Measurements from ENCODE around the gene NOL7. TPM values are rescaled to one million over a fixed set of nuclear protein-coding genes. Genes with fewer than 3 reads are reported as not detected.
A peak's percentile ranks its signal among the peaks of the same experiment; 100 is the strongest.

The NOL7 gene
- total RNA-seq, 2 experiments from 2014 or later: 56.6 to 70.9 TPM

- H3K4me3 Mint-ChIP-seq: no peak overlapping the region
- CTCF ChIA-PET: interaction anchor here (1.3 to 2.3 kb wide), 3 partner anchors 9 to 31 kb away, joined by 3 to 11 read pairs (median 8); partner anchors contain the start of genes NOL7 and SIRT5
- peaks cover 6% of the 10 kb centered on the region for H3K4me1 Mint-ChIP-seq
- peaks cover 15% of the 10 kb centered on the region for H3K36me3 Mint-ChIP-seq
- no peak for ATAC-seq
- no peak overlapping the region for H3K27ac Mint-ChIP-seq
- no peak for DNase-seq
- H3K27me3 Mint-ChIP-seq: no peaks in the 10 kb centered on the region
- no peaks in the 10 kb centered on the region for H3K9me3 Mint-ChIP-seq (ENCODE audit: low read depth)
Observed at GRCh38 chr6:13605634-13606033, 9.5 kb upstream of the NOL7 start.

- peak overlapping the region; percentile 84 for H3K27ac Mint-ChIP-seq
- no peak for DNase-seq
- H3K9me3 Mint-ChIP-seq (ENCODE audit: low read depth): no peaks in the 10 kb centered on the region
- peak overlapping the region; percentile 53 for H3K4me3 Mint-ChIP-seq
- H3K4me1 Mint-ChIP-seq: peaks cover 41% of the 10 kb centered on the region
- H3K36me3 Mint-ChIP-seq: peaks cover 9% of the 10 kb centered on the region
- no peak for ATAC-seq
- CTCF ChIA-PET: interaction anchor here (1.6 to 2.1 kb wide), 2 partner anchors 13 to 37 kb away, joined by 3 to 9 read pairs; no protein-coding TSS in a partner anchor
- H3K27me3 Mint-ChIP-seq: no peaks in the 10 kb centered on the region
Observed at GRCh38 chr6:13611715-13612114, 3.4 kb upstream of the NOL7 start.

GRCh38 chr6:13613029-13613594, 2.0 kb upstream of the NOL7 start:
- Mint-ChIP-seq H3K9me3 (ENCODE audit: low read depth) (no peaks in the 10 kb centered on the region), H3K4me1 (peaks cover 52% of the 10 kb centered on the region), H3K27me3 (no peaks in the 10 kb centered on the region), H3K27ac (no peak overlapping the region), H3K36me3 (peaks cover 17% of the 10 kb centered on the region), H3K4me3 (no peak overlapping the region)
- DNase-seq (no peak), ATAC-seq (no peak)
- CTCF ChIA-PET: interaction anchor here (1.5 to 5.3 kb wide), 3 partner anchors 39 to 83 kb away, joined by 3 to 61 read pairs (median 20); partner anchors contain the start of gene SIRT5

- Mint-ChIP-seq H3K4me1 (peaks cover 56% of the 10 kb centered on the region), H3K36me3 (peaks cover 25% of the 10 kb centered on the region), H3K27ac (peak overlapping the region; percentile 94), H3K27me3 (no peaks in the 10 kb centered on the region), H3K4me3 (peak overlapping the region; percentile 96), H3K9me3 (ENCODE audit: low read depth) (no peaks in the 10 kb centered on the region)
- ATAC-seq (peak; percentile 28), DNase-seq (no peak)
- CTCF ChIA-PET: interaction anchor here (1.2 to 5.3 kb wide), 16 partner anchors 9 to 181 kb away, joined by 3 to 61 read pairs (median 6); partner anchors contain the start of genes GFOD1, RANBP9 and SIRT5
Observed at GRCh38 chr6:13614126-13614925, 809 bp upstream of the NOL7 start.

- peak overlapping the region; percentile 96 for H3K4me3 Mint-ChIP-seq
- peaks cover 54% of the 10 kb centered on the region for H3K4me1 Mint-ChIP-seq
- CTCF ChIA-PET: interaction anchor here (0.8 to 5.3 kb wide), 31 partner anchors 9 to 313 kb away, joined by 3 to 61 read pairs (median 6); partner anchors contain the start of genes GFOD1, RANBP9 and SIRT5
- peaks cover 28% of the 10 kb centered on the region for H3K36me3 Mint-ChIP-seq
- DNase-seq (peak; percentile 65), ATAC-seq (peak; percentile 40)
- H3K27ac Mint-ChIP-seq: peak overlapping the region; percentile 94
- no peaks in the 10 kb centered on the region for H3K27me3 Mint-ChIP-seq
- H3K9me3 Mint-ChIP-seq (ENCODE audit: low read depth): no peaks in the 10 kb centered on the region
Observed at GRCh38 chr6:13615792-13616120, 621 bp downstream of the NOL7 start.

GRCh38 chr6:13617066-13617465, 1.9 kb downstream of the NOL7 start:
- no peak for DNase-seq
- Mint-ChIP-seq H3K27me3 (no peaks in the 10 kb centered on the region), H3K9me3 (ENCODE audit: low read depth) (no peaks in the 10 kb centered on the region), H3K27ac (peak overlapping the region; percentile 22), H3K36me3 (peaks cover 34% of the 10 kb centered on the region), H3K4me1 (peaks cover 44% of the 10 kb centered on the region), H3K4me3 (peak overlapping the region; percentile 96)
- CTCF ChIA-PET: interaction anchor here (1.2 to 5.3 kb wide), 5 partner anchors 8 to 285 kb away, joined by 3 to 61 read pairs (median 4); partner anchors contain the start of gene SIRT5
- ATAC-seq: no peak

- CTCF ChIA-PET: interaction anchor here (1.0 to 2.6 kb wide), 8 partner anchors 9 to 442 kb away, joined by 3 to 20 read pairs (median 3); partner anchors contain the start of genes NOL7 and RANBP9
- no peaks in the 10 kb centered on the region for H3K9me3 Mint-ChIP-seq (ENCODE audit: low read depth)
- DNase-seq (no peak), ATAC-seq (peak; percentile 78)
- peaks cover 42% of the 10 kb centered on the region for H3K36me3 Mint-ChIP-seq
- no peak overlapping the region for H3K4me3 Mint-ChIP-seq
- H3K27ac Mint-ChIP-seq: peak overlapping the region; percentile 13
- peaks cover 11% of the 10 kb centered on the region for H3K4me1 Mint-ChIP-seq
- no peaks in the 10 kb centered on the region for H3K27me3 Mint-ChIP-seq
Observed at GRCh38 chr6:13624871-13625288, 9.7 kb downstream of the NOL7 start.

- H3K27me3 Mint-ChIP-seq: no peaks in the 10 kb centered on the region
- ATAC-seq (no peak), DNase-seq (no peak)
- no peak overlapping the region for H3K27ac Mint-ChIP-seq
- peaks cover 45% of the 10 kb centered on the region for H3K36me3 Mint-ChIP-seq
- H3K4me3 Mint-ChIP-seq: no peak overlapping the region
- H3K9me3 Mint-ChIP-seq (ENCODE audit: low read depth): no peaks in the 10 kb centered on the region
- CTCF ChIA-PET: interaction anchor here (0.8 kb wide), 1 partner anchor 24 kb away, joined by 3 read pairs; no protein-coding TSS in a partner anchor
- peaks cover 12% of the 10 kb centered on the region for H3K4me1 Mint-ChIP-seq
Observed at GRCh38 chr6:13629459-13630116, 14.5 kb downstream of the NOL7 start.

GRCh38 chr6:13630499-13630898, 15.4 kb downstream of the NOL7 start:
- DNase-seq: no peak
- CTCF ChIA-PET: interaction anchor here (0.8 to 1.2 kb wide), 2 partner anchors 15 to 25 kb away, joined by 3 to 6 read pairs; partner anchors contain the start of gene NOL7
- no peak for ATAC-seq
- Mint-ChIP-seq H3K27me3 (no peaks in the 10 kb centered on the region), H3K36me3 (peaks cover 49% of the 10 kb centered on the region), H3K27ac (no peak overlapping the region), H3K4me3 (no peak overlapping the region), H3K9me3 (ENCODE audit: low read depth) (no peaks in the 10 kb centered on the region), H3K4me1 (peaks cover 7% of the 10 kb centered on the region)

- ATAC-seq (no peak), DNase-seq (no peak)
- H3K36me3 Mint-ChIP-seq: peaks cover 50% of the 10 kb centered on the region
- no peak overlapping the region for H3K4me3 Mint-ChIP-seq
- no peaks in the 10 kb centered on the region for H3K9me3 Mint-ChIP-seq (ENCODE audit: low read depth)
- no peaks in the 10 kb centered on the region for H3K27me3 Mint-ChIP-seq
- CTCF ChIA-PET: interaction anchor here (0.6 to 2.5 kb wide), 3 partner anchors 9 to 161 kb away, joined by 4 to 9 read pairs (median 4); partner anchors contain the start of gene NOL7
- no peak overlapping the region for H3K27ac Mint-ChIP-seq
- H3K4me1 Mint-ChIP-seq: peaks cover 20% of the 10 kb centered on the region
Observed at GRCh38 chr6:13633343-13633742, 18.2 kb downstream of the NOL7 start.

- no peaks in the 10 kb centered on the region for H3K27me3 Mint-ChIP-seq
- no peak overlapping the region for H3K4me3 Mint-ChIP-seq
- H3K4me1 Mint-ChIP-seq: peaks cover 19% of the 10 kb centered on the region
- ATAC-seq: no peak
- no peak overlapping the region for H3K27ac Mint-ChIP-seq
- H3K9me3 Mint-ChIP-seq (ENCODE audit: low read depth): no peaks in the 10 kb centered on the region
- CTCF ChIA-PET: interaction anchor here (1.0 to 2.1 kb wide), 5 partner anchors 11 to 75 kb away, joined by 3 to 8 read pairs (median 3); partner anchors contain the start of genes NOL7, RANBP9 and SIRT5
- no peak for DNase-seq
- peaks cover 52% of the 10 kb centered on the region for H3K36me3 Mint-ChIP-seq
Observed at GRCh38 chr6:13635948-13636658, 21.0 kb downstream of the NOL7 start.

- H3K4me3 Mint-ChIP-seq: no peak overlapping the region
- no peak overlapping the region for H3K27ac Mint-ChIP-seq
- peaks cover 44% of the 10 kb centered on the region for H3K36me3 Mint-ChIP-seq
- no peaks in the 10 kb centered on the region for H3K27me3 Mint-ChIP-seq
- ATAC-seq (no peak), DNase-seq (no peak)
- peaks cover 19% of the 10 kb centered on the region for H3K4me1 Mint-ChIP-seq
- no peaks in the 10 kb centered on the region for H3K9me3 Mint-ChIP-seq (ENCODE audit: low read depth)
- CTCF ChIA-PET: no interaction called here
Observed at GRCh38 chr6:13638014-13638413, 22.9 kb downstream of the NOL7 start.

All from activated CD8-positive, alpha-beta memory T cell treated with anti-CD3 and anti-CD28 coated beads, Interleukin-2, amount 10 ng/mL, durations not matched to agents 7 days and 5 days (primary cell).